ENCODE measurements around the gene PRPF8. TPM values are rescaled to one million over a fixed set of nuclear protein-coding genes. Genes with fewer than 3 reads are reported as not detected.
A peak's percentile ranks its signal among the peaks of the same experiment; 100 is the strongest.
"Not testable (repeated sequence)": the region's sequence is repeated elsewhere in the genome, so short reads cannot be mapped to it uniquely, and the experiment has no call there.

PRPF8 gene
- 225 TPM for total RNA-seq
- long read RNA-seq, partial matches to known transcripts, result 44 of 53 reads
- long read RNA-seq, other reads (novel, unspliced or antisense), result 9 of 53 reads

DNA sequence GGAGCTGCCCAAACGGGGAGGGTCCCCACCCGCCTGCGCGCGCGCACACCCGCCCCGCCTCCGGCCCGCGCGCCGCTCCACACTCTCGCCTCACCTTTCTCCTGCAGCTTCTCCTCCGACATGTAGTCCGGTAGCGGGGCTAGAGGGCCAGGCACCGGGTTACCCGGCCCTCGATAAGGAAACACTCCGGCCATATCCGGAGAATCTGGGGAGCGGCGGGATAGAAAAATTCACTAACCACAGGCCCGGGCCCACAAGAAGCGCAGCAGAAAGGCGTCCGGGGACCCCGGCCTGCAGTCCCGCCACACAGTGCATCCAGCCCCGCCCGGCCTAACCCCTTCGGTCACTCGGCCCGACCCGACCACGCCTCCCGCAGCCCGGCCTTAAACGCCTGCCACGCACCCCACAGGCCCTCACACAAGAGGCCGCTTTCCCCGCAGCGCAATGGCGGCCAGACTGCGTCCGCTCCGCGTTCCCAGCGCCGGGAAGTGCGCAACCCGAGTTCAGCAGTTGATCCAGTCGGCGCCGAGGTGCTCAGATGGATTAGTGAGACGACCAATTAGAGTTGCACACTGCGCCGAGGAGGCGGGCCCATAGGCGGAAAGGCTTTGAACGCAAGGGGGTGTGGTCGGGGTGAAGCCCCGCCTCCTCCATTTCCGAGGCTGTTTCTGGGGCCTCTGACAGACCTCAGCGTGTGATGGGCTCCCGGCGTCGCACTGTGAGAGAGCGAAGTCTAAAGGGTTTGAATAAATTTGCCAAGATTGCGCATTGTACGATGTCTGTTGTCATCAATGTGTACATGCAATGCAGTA lies at the start of gene PRPF8:
Gene PRPF8, minus strand, starts transcription at position 490 of the 812 bp plus-strand sequence. Its CDS starts 296 bp downstream, at position 194.
- DNase-seq (ENCODE audit: low spot score), result peak; percentile 99

GRCh38 chr17:1733759-1734158 lies 49.1 kb upstream of the PRPF8 start:
- no peak for DNase-seq (ENCODE audit: low spot score)

GRCh38 chr17:1732833-1733321 lies 48.2 kb upstream of the PRPF8 start:
- DNase-seq (ENCODE audit: low spot score), result no peak

DNA sequence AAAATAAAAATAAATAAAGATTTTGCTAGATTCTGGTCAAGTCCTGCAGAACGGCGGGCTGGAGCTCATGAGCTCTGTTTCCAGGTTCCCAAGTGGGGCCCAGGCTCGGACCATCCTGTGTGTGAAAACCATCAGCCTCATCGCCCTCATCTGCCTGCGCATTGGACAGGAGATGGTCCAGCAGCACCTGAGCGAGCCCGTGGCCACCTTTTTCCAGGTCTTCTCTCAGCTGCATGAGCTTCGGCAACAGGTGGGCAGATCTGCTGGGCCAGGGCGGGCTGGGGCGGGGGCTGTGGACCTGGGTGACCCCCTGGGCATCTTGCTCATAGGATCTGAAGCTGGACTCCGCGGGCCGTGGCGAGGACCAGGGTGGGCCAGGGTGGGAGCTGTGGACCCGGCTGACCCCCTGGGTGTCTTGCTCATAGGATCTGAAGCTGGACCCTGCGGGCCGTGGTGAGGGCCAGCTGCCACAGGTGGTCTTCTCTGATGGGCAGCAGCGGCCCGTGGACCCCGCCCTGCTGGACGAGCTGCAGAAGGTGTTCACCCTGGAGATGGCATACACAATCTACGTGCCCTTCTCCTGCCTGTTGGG lies 47.7 kb upstream of the PRPF8 start:
- DNase-seq (ENCODE audit: low spot score), result no peak

GRCh38 chr17:1731194-1731506 lies 46.5 kb upstream of the PRPF8 start:
- no peak for DNase-seq (ENCODE audit: low spot score)

DNA sequence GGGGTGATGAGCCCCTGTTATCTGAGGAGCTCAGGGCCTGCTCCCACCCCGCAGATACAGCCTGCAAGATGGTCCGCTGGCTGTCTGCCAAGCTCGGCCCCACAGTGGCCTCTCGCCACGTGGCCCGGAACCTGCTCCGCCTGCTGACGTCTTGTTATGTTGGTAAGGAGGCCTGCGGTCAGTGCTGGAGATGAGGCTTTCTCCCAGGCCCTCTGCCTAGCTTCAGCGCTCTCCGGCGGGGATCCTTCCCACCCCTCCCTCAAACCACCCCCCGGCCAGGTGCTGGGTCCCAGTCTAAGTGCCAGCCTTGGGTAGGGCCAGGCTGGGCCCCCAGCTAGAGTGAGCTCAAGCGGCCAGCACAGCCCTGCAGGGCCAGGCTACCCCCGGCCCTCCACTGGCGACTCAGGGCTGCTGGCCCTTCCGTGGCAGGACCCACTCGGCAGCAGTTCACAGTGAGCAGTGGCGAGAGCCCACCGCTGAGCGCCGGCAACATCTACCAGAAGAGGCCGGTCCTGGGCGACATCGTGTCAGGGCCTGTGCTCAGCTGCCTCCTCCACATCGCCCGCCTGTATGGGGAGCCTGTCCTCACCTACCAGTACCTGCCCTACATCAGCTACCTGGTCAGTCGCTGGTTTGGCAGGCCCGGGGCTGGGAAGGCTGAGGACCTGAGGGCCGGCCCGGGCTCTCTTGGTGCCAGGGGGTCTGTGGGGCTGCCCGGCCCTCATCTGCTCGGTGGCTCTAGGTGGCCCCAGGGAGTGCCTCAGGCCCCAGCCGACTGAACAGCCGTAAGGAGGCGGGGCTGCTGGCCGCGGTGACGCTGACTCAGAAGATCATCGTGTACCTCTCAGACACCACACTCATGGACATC lies 45.9 kb upstream of the PRPF8 start:
- DNase-seq (ENCODE audit: low spot score), result no peak

DNA sequence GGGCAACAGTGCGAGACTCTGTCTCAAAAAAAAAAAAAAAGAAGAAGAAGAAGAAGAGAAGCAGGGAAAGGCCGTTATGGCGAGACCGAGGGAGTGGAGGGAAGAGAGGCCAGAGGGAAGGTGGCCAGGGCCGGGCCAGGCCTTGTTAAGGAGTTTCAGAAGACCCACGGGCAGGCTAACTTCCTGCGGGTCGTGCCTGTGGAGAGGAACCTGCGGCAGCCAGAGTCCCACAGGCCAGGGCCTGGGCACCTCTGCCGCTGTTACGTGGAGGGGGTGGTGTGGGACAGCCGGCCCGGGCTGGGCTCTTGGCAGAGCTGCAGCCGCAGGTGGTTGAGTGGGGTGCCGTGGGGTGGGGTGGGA lies 45.3 kb upstream of the PRPF8 start:
- DNase-seq (ENCODE audit: low spot score), result no peak

- DNase-seq (ENCODE audit: low spot score), result no peak
Measured at GRCh38 chr17:1727876-1728630, 43.4 kb upstream of the PRPF8 start.

GRCh38 chr17:1727258-1727789 lies 42.7 kb upstream of the PRPF8 start:
- no peak for DNase-seq (ENCODE audit: low spot score)

GRCh38 chr17:1726626-1727257 lies 42.1 kb upstream of the PRPF8 start:
- DNase-seq (ENCODE audit: low spot score), result no peak

GRCh38 chr17:1725642-1726511 lies 41.2 kb upstream of the PRPF8 start:
- no peak for DNase-seq (ENCODE audit: low spot score)

DNA sequence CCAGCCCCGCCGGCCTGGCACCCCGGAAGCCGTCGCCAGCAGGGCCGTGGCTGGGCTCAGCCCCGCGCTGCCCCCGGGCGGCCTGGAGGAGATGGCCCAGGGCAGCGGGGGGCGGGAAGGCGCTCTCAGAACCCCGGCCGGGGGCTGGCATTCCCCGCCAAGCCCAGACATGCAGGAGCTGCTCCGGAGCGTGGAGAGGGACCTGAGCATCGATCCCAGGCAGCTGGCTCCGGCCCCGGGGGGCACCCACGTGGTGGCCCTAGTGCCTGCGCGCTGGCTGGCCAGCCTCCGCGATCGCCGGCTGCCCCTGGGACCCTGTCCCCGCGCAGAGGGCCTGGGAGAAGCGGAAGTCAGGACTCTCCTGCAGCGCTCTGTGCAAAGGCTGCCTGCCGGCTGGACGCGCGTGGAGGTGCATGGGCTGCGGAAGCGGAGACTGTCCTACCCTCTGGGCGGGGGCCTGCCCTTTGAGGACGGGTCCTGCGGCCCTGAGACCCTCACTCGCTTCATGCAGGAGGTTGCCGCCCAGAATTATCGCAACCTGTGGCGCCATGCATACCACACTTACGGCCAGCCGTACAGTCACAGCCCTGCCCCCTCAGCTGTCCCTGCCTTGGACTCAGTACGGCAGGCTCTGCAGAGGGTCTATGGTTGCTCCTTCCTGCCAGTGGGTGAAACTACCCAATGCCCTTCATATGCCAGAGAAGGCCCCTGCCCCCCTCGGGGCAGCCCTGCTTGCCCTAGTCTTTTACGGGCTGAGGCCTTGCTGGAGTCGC lies 40.4 kb upstream of the PRPF8 start:
- no peak for DNase-seq (ENCODE audit: low spot score)

DNA sequence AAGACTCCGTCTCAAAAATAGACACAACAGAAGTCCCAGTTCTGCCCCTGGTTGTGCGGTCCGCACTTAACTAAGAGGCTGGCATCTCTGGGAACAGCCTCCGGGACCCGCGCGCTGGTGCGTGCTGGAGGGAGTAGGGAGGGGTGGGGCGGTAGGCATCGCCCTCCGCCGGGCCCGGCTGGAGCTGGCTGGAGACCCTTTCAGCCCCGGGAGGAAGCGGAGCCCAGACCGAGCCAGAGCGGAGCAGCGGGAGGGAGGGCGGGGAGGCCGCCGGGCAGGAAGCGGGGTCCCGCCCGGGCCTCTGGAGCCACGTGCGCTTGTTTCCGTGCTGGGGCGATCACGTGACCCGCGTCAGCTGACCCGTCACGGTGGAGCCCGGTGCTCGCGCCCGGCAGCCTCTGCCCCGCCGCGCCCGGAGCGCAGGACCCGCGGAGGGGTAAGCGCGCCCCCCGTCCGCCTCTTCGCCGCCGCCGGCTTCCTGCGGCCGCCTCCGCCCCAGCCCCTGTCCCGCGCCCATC lies 39.7 kb upstream of the PRPF8 start, which contains the start of gene WDR81:
Gene WDR81, plus strand, starts transcription at position 354 of the 518 bp plus-strand sequence. CDS start 256 bp downstream, outside the sequence.
- peak; percentile 97 for DNase-seq (ENCODE audit: low spot score)

DNA sequence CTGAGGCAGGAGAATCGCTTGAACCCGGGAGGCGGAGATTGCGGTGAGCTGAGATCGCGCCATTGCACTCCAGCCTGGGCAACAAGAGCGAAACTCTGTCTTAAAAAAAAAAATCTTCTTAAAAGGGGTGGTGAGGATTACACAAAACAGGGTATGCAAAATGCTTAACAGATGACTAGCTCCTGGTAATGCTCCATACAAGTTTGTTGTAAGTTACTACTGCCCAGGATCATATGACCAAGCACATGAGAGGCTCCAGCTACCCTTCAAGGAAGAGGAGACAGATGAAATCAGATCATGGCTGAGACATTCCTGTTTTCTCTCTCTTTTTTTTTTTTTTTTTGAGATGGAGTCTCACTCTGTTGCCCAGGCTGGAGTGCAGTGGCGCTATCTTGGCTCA lies 37.4 kb upstream of the PRPF8 start:
- DNase-seq (ENCODE audit: low spot score), result not testable (repeated sequence)

DNA sequence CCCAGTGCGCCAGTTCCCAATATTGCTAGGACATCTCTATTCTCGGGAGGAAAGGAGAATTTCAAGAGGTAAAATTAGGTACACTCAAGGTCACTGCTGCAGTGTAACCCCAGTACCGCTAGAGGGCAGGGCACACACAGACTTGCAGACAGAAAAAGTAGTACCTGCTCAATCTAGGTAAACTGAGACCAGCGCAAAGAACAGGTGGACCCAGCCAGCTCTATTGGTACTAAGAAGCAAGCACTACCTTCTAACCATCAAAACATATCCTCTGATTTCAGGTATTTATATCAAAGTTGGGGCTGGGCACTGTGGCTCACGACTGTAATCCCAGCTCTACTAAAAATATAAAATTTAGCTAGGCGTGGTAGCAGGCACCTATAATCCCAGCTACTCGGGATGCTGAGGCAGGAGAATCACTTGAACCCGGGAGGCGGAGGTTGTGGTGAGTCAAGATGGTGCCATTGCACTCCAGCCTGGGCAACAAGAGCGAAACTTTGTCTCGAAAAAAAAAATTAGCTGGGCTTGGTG lies 36.3 kb upstream of the PRPF8 start:
- no peak for DNase-seq (ENCODE audit: low spot score)

DNA sequence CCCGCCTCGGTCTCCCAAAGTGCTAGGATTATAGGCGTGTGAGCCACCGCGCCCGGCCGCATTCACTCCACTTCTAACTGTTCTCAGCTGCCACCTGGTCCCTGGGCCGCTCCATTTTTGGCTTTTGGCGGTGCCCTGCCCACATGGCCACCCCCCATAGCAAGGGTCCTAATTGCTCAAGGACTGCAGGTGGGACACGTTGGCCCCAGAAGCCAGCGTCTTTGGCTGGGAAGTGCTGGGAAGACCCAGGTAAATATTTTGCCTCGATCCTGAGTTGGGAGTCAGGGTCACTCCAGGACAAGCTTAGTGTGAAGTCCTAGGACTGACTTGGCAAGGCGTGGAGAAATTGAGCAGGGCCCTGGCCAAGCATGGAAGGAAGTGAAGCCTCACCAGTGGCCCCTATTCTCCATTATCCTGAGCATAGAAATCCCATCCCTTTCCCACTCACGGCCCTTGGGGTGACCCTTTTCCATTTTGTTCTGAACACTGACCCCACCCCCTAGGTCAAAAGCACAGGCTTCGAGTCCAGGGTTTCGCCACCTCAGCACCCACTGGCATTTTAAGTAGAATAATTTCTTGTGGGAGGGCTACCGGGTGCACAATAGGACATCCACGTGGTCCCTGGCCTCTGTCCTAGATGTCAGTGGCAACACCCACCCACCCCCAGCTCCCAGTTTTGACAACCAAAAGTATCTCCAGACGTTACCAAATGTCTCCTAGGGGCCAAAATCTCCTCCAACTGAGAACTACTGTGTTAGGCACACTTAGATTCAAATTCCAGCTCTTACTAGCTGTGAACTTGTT lies 33.9 kb upstream of the PRPF8 start:
- DNase-seq (ENCODE audit: low spot score), result no peak

All from mesenteric fat pad (tissue), 1 donor.